Activated CD4-positive, CD25-positive, alpha-beta regulatory T cell treated with anti-CD3 and anti-CD28 coated beads, Interleukin-2, amount 50 U/mL, for 16 hours (primary cell): ENCODE data around the gene ZNF180.
"Not testable (repeated sequence)": the region's sequence is repeated elsewhere in the genome, so short reads cannot be mapped to it uniquely, and the experiment has no call there.

ENCODE experiments used
- DNase-seq: peaks from one replicate; pipeline ENCODE4 v3.0.0-alpha.2; 2020; ENCODE audit warnings: low read depth, low spot score

Gene ZNF180

GRCh38 chr19:44498988-44499387 is 1.3 kb downstream of the ZNF180 start:
- no peak for DNase-seq

DNA sequence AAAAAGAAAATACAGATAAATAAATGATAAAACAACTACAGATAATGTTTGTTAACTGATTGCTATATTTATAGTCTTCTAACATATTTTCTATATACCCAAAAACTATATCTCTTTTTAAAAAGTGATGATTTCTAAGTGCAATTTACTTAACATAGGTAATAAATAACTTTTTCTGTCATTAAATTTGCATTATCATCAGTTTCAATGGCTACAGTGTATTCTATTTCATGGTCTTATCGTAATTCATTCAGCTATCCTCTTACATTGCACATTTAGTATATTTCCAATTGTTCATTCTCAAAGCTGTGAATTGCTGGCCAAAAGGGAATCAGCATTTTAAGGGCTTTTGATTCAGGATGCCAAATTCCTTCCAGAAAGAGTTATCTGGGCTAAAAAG is 3.6 kb downstream of the ZNF180 start:
- DNase-seq: no peak

DNA sequence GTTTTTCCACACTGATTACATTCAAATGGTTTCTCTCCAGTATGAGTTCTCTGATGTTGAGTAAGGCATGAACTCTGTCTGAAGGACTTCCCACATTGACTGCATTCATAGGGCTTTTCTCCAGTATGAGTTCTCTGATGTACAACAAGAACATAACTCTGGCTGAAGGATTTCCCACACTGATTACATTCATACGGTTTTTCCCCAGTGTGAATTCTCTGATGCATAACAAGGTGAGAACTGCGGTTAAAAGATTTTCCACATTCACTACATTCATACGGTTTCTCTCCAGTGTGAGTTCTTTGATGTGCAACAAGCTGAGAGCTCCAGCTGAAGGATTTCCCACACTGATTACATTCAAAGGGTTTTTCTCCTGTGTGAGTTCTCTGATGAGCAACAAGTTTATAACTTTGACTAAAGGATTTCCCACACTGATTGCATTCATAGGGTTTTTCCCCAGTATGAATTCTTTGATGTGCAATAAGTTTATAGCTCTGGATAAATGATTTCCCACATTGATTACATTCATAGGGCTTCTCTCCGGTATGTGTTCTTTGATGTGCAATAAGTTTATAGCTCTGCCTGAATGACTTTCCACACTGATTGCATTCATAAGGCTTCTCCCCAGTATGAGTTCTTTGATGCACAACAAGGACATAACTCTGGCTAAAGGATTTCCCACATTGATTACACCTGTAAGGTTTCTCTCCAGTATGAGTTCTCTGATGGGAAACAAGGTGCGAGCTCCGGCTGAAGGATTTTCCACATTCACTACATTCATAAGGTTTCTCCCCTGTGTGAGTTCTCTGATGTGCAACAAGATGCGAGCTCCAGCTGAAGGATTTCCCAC is 23.5 kb downstream of the ZNF180 start:
- no peak for DNase-seq

- not testable (repeated sequence) for DNase-seq
Measured at GRCh38 chr19:44468730-44469129, 31.6 kb downstream of the ZNF180 start.

DNA sequence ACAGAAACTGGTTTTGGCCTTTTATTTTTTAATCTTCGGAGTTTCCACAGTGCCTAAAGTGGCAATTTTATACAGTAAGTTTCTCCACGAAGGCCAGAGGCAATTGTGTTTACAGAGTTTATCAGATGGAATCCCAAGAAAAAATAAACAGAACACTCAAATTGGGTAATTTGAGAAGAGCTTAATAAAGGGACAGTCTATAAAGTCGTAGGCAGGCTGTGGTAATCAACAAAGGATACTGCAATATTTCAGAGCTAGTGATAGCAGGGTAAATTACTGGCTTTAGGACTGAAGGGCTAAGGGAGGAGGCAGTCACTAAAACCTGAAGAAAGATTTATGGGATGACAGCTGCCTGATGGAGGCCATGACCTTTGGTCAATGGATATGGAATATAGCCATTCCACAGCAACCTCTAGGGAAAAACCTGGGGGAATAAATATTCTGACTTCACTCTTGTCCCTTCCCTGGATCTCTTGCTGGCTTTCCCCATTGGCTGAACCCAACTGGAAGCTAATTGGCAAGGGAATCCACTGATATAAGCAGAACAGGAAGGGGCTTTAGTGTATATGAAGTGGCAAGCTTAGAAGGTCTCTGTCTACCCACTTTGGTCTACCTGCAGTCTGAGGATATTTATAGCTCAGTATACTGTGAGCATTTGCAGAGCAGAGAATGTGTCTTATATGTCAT is 37.6 kb downstream of the ZNF180 start:
- DNase-seq: not testable (repeated sequence)

DNA sequence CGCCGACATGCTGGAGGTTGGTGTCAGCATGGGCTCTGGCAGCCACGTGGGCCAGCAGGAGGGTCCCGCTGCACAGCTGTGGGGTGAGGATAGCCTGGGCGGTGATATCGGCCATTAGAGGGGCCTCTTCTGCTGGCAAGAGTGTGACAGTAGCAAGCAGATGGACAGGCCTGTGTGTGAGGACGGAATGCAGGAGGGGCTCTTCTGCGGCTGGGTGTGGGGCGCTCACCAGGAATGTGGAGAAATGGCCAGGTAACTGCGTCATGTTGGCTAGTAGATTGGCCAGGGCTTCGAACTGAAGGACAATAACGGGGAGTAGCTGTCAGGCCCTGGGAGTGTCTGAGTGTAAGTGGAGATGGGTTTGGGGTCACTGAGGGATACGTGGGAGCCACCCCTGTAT is 44.3 kb downstream of the ZNF180 start:
- DNase-seq: not testable (repeated sequence)

DNA sequence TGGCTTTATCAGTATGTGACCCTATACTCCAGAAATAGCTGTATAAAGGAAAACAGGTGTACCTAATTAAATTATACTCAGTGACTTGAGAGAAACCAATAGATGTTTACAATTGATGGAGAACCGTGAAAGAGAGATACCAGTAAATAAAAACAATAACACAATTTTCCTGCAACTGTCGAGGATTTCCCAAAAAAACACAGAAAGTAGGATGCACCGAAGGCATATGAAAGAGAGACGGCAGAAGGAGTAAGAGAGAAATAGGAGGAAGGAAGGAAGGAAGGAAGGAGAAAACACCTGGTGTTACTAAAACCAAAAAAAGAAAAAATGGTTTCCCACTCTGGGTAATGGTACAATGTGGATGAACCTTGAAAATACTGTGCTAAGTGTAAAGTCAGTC is 45.2 kb downstream of the ZNF180 start:
- DNase-seq: no peak

- DNase-seq: no peak
Measured at GRCh38 chr19:44452367-44452766, 48.0 kb downstream of the ZNF180 start.

GRCh38 chr19:44451687-44452086 is 48.6 kb downstream of the ZNF180 start:
- DNase-seq: no peak

DNA sequence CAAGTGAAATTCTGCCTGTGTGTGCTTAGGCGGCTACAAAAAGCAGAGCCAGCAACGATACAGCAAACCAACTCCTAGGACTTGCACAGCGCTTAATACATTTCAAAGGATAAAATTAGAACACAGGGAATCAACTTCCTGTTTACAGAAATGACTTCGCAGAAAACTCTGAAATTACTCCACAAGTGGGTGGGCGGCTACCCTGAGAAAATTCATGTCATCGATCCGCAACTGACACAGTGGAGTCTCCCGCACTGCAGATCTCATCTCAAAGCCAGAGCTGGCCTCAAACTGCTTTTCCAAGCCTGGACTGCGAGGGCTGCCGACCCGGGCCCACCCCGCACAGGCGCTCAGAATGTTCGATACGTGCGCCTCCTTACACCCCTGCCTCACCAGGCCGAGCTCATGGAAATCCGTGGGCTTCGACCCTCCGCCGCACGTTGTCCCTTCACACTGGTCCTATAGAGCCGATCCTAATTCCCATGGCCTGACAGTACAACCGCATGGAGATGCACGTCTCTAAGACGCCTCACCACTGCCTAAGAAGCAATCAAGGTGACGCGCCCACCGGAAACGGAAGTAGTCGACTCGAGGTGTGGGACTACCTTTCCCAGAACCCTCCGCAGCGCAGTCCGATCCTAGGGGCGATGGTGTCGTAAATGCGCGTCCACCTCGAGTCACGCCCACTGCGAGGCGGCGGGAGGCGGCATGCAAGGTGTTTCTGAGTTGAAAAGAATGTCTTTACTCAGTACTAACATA is 52.2 kb downstream of the ZNF180 start, which contains the start of gene ZNF229:
TSS of gene ZNF229 (minus strand) at position 557 of the 759 bp plus-strand sequence. CDS start 5,625 bp downstream, outside the sequence.
- DNase-seq: peak; percentile 21

GRCh38 chr19:44438441-44438840 is 61.9 kb downstream of the ZNF180 start:
- DNase-seq: no peak

- no peak for DNase-seq
Measured at GRCh38 chr19:44435441-44435840, 64.9 kb downstream of the ZNF180 start.

GRCh38 chr19:44430956-44431355 is 69.4 kb downstream of the ZNF180 start:
- DNase-seq: no peak
